B cell (primary cell): Measurements from ENCODE around the gene SLF2. TPM values are rescaled to one million over a fixed set of nuclear protein-coding genes. Genes with fewer than 3 reads are reported as not detected.

Source experiments
- ATAC-seq: fragments of 200-7000 bp; cut with Tn5 transposase; one replicate; pipeline ENCODE4 v1.10.0; 2021; ENCODE audit warnings: low read depth, mild to moderate bottlenecking, moderate number of reproducible peaks, moderate library complexity
- CTCF ChIA-PET: fragments of 350-600 bp; sonication (Branson Sonifier 250); formaldehyde crosslinking; loops from one replicate; lab custom pipeline; 2021; ENCODE audit warnings: antibody characterized with exemption, inconsistent platforms; lab: Charles Lee
- POLR2A ChIA-PET: fragments of 350-600 bp; sonication (Branson Sonifier 250); formaldehyde crosslinking; loops from one replicate; lab custom pipeline; 2021; ENCODE audit warnings: antibody characterized with exemption; lab: Charles Lee
- DNase-seq: peaks from one replicate; pipeline ENCODE4 v3.0.0; 2013
- H2AFZ ChIP-seq: 2 replicates; pipeline ENCODE4 v1.6.1; 2012; ENCODE audit warnings: mild to moderate bottlenecking, low read depth, low read length; ENCODE audit not compliant: insufficient read depth, poor library complexity, severe bottlenecking
- H3K27ac ChIP-seq, 2 donors: 1 replicate in 1 of 2; 2 replicates in 1 of 2; pipeline ENCODE4 v1.5.1; 2012 to 2013; ENCODE audit warnings: low read length in 2 of 2, mild to moderate bottlenecking in 2 of 2, moderate library complexity in 1 of 2
- H3K27me3 ChIP-seq, 4 experiments: fragments of 200-600 bp in 1 of 4; sonication (generic) in 1 of 4; replicated peaks in 1 of 4; 1 replicate in 2 of 4; 2 replicates in 2 of 4; pipeline versions ENCODE4 v1.6.1 to v1.7.0; 2013 to 2016; ENCODE audit warnings: low read length in 3 of 4, mild to moderate bottlenecking in 2 of 4, mixed read lengths in 1 of 4, moderate library complexity in 1 of 4; ENCODE audit not compliant: insufficient read depth in 4 of 4, control insufficient read depth in 3 of 4; ENCODE audit errors: control extremely low read depth in 1 of 4
- H3K36me3 ChIP-seq, 2 experiments: replicated peaks in 1 of 2; 1 replicate in 1 of 2; 2 replicates in 1 of 2; pipeline versions ENCODE4 v1.6.1 to v1.7.1; 2013; ENCODE audit warnings: low read length in 1 of 2; ENCODE audit not compliant: insufficient read depth in 2 of 2, control insufficient read depth in 1 of 2; ENCODE audit errors: control extremely low read depth in 1 of 2, extremely low read depth in 1 of 2
- H3K4me1 ChIP-seq, 2 donors: fragments of 200-600 bp in 1 of 2; sonication (generic) in 1 of 2; 1 replicate in 1 of 2; 2 replicates in 1 of 2; pipeline versions ENCODE4 v1.5.1 to v1.6.1; 2013 to 2017; ENCODE audit warnings: low read length in 2 of 2; ENCODE audit not compliant: control insufficient read depth in 2 of 2, insufficient read depth in 2 of 2
- H3K4me2 ChIP-seq: replicated peaks from 2 replicates; pipeline ENCODE3; 2012; ENCODE audit warnings: mild to moderate bottlenecking, low read depth, low read length; ENCODE audit not compliant: poor library complexity, severe bottlenecking
- H3K4me3 ChIP-seq, 5 experiments: fragments of 200-600 bp in 1 of 5; sonication (generic) in 1 of 5; 1 replicate in 3 of 5; 2 replicates in 2 of 5; pipeline versions ENCODE4 v1.5.1 to v1.7.0; 2011 to 2016; ENCODE audit warnings: low read length in 4 of 5, mild to moderate bottlenecking in 4 of 5, low read depth in 2 of 5, control low read depth in 1 of 5, moderate library complexity in 1 of 5; ENCODE audit not compliant: insufficient read depth in 1 of 5; ENCODE audit errors: control extremely low read depth in 1 of 5, extremely low read depth in 1 of 5
- H3K79me2 ChIP-seq: fragments of 200-600 bp; sonication (generic); one replicate; pipeline ENCODE4 v1.6.0; 2016; ENCODE audit warnings: low read length; ENCODE audit not compliant: control insufficient read depth, insufficient read depth
- H3K9ac ChIP-seq: fragments of 200-600 bp; sonication (generic); 2 replicates; pipeline ENCODE4 v1.6.1; 2017; ENCODE audit warnings: mild to moderate bottlenecking, low read length, moderate library complexity
- H3K9me3 ChIP-seq, 3 donors: one replicate each; pipeline versions ENCODE4 v1.6.1 to v1.7.1; 2013; ENCODE audit warnings: low read length in 2 of 3; ENCODE audit not compliant: control insufficient read depth in 2 of 3, insufficient read depth in 1 of 3; ENCODE audit errors: control extremely low read depth in 1 of 3
- H4K20me1 ChIP-seq: 2 replicates; pipeline ENCODE4 v1.6.0; 2012; ENCODE audit warnings: mild to moderate bottlenecking, low read length; ENCODE audit not compliant: insufficient read depth, control insufficient read depth, poor library complexity, severe bottlenecking
- H3K27ac Mint-ChIP-seq: one replicate; pipeline ENCODE4 v1.8.0; 2021; ENCODE audit warnings: mixed read lengths
- H3K27me3 Mint-ChIP-seq: one replicate; pipeline ENCODE4 v1.8.0; 2021; ENCODE audit warnings: mixed read lengths
- H3K4me1 Mint-ChIP-seq: one replicate; pipeline ENCODE4 v1.8.0; 2021; ENCODE audit warnings: mixed read lengths
- H3K4me3 Mint-ChIP-seq: one replicate; pipeline ENCODE4 v1.8.0; 2021; ENCODE audit warnings: mixed read lengths
- H3K9me3 Mint-ChIP-seq: one replicate; pipeline ENCODE4 v1.8.0; 2022; ENCODE audit warnings: mixed read lengths; ENCODE audit not compliant: insufficient read depth
- CTCF ChIP-seq: fragments of 200-600 bp; IDR thresholded peaks from one replicate; pipeline ENCODE4 v1.8.0; 2022; ENCODE audit warnings: antibody characterized with exemption, mild to moderate bottlenecking
- EZH2 ChIP-seq: IDR thresholded peaks from 2 replicates; pipeline ENCODE4 v1.6.1; 2012; ENCODE audit warnings: borderline replicate concordance, low read depth, mild to moderate bottlenecking, moderate library complexity, low read length; ENCODE audit not compliant: insufficient read depth, poor library complexity, severe bottlenecking
- WGBS: methylation state at CpG from one replicate; pipeline ENCODE4 v1.1.5; 2013; ENCODE audit warnings: missing lambda C conversion rate; ENCODE audit not compliant: insufficient coverage; 5-methylcytosine and 5-hydroxymethylcytosine counted together
- intact Hi-C: fragments of 100-400 bp; cut with micrococcal nuclease; formaldehyde crosslinking; loops from one replicate; pipeline ENCODE4 v1.10.0; 2022
- polyA plus RNA-seq: library from polyadenylated mRNA; depleted of rRNA; stranded (reverse); fragments of >200 nt; gene quantifications from 2 replicates; pipeline ENCODE4 v1.2.3, GENCODE V29; 2012
- total RNA-seq, 2 donors: library from RNA; stranded (reverse); fragments of 120-200 nt in 1 of 2; gene quantifications; 1 replicate in 1 of 2; 2 replicates in 1 of 2; pipeline versions ENCODE4 v1.2.3 to v1.2.4, GENCODE V29; 2013 to 2022

SLF2 gene
- total and polyA plus RNA-seq, 2 donors (not counting 1 experiment from before 2014, with no cell fraction given), result 11.8 to 65.6 TPM

- no peak overlapping the region for H2AFZ ChIP-seq
- peaks cover 0 to 30% of the 10 kb centered on the region in 2 experiments for H3K36me3 ChIP-seq
- ChIA-PET CTCF (interaction anchor here (1.3 kb wide), 1 partner anchor 11 kb away, joined by 3 read pairs; the partner anchor contains the start of gene SEMA4G), POLR2A (no interaction called here)
- Mint-ChIP-seq H3K4me1 (no peaks in the 10 kb centered on the region), H3K27ac (no peak overlapping the region), H3K9me3 (no peaks in the 10 kb centered on the region), H3K4me3 (no peak overlapping the region), H3K27me3 (no peaks in the 10 kb centered on the region)
- no peaks in the 10 kb centered on the region for H3K27me3 ChIP-seq
- intact Hi-C loops, result no loop called here
- no peak overlapping the region for H3K9ac ChIP-seq
- no peaks in the 10 kb centered on the region for H3K79me2 ChIP-seq
- no peak for ATAC-seq
- TF ChIP-seq CTCF, result no peak
- no peak for TF ChIP-seq EZH2
- no peaks in the 10 kb centered on the region for H4K20me1 ChIP-seq
- no peaks in the 10 kb centered on the region for H3K9me3 ChIP-seq
- DNase-seq, result no peak
- no peaks in the 10 kb centered on the region for H3K4me1 ChIP-seq
- H3K4me2 ChIP-seq, result no peak overlapping the region
- H3K4me3 ChIP-seq, result no peak overlapping the region
- H3K27ac ChIP-seq, result no peak overlapping the region
- WGBS, result 98% methylated on average over 16 of the region's 16 CpGs
These were observed 67.1 kb downstream of the SLF2 start for GRCh38 chr10:100979791-100980272.

- POLR2A ChIA-PET, result no interaction called here
- no peaks in the 10 kb centered on the region for H4K20me1 ChIP-seq
- H3K79me2 ChIP-seq, result no peaks in the 10 kb centered on the region
- DNase-seq (no peak), ATAC-seq (no peak)
- H3K27me3 ChIP-seq, result no peaks in the 10 kb centered on the region
- H3K4me1 ChIP-seq, result no peaks in the 10 kb centered on the region
- H3K9ac ChIP-seq, result no peak overlapping the region
- H3K27ac ChIP-seq, result no peak overlapping the region
- intact Hi-C loops, result no loop called here
- Mint-ChIP-seq H3K4me1 (no peaks in the 10 kb centered on the region), H3K4me3 (no peak overlapping the region), H3K9me3 (no peaks in the 10 kb centered on the region), H3K27ac (no peak overlapping the region), H3K27me3 (no peaks in the 10 kb centered on the region)
- no peak overlapping the region for H2AFZ ChIP-seq
- H3K4me2 ChIP-seq, result no peak overlapping the region
- TF ChIP-seq EZH2, result no peak
- no peak for TF ChIP-seq CTCF
- CTCF ChIA-PET, result interaction anchor here (1.3 kb wide), 1 partner anchor 12 kb away, joined by 3 read pairs; the partner anchor contains the start of gene SEMA4G
- peaks cover 0 to 30% of the 10 kb centered on the region in 2 experiments for H3K36me3 ChIP-seq
- no peaks in the 10 kb centered on the region for H3K9me3 ChIP-seq
- no peak overlapping the region for H3K4me3 ChIP-seq
- WGBS, result 100% methylated on average over 2 of the region's 2 CpGs
These were observed 67.5 kb downstream of the SLF2 start for GRCh38 chr10:100980311-100980710.
